GM19351 (cell line): ENCODE data around the gene GLT6D1.

Experiments
- ATAC-seq: cut with Tn5 transposase; IDR thresholded peaks from one replicate; pipeline ENCODE4 v1.9.1; 2021; ENCODE audit warnings: mild to moderate bottlenecking, moderate library complexity; ENCODE audit not compliant: unreplicated experiment

The GLT6D1 gene

DNA sequence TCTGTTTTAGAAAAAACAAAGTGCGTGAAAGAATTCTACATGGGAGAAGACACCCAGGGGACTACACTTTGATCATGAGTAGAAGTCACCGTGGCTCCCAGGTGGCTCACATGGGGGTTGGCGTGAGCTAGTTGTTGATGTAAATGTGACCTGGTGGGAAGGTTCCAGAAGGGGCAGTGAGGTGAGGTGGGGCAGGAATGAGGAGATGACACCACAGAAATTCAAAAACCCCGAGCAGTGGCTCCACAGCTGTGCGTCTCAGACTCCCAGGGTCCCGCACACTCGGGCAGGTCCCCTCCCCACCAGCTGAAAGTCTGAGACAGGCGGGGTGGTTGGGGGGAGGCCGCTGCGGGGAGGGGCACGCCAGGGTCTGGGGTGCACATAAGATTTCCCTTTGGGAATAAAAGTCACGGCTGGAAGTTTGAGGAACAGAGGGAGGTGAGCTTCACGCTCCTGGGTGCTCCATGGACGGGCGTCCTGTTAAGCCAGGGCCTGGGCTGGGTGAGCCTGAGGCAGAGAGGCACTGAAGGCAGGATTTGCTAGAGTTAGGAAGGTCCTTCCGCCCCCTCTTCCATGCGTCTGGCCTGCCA lies 29.9 kb downstream of the GLT6D1 start:
- ATAC-seq = no peak

DNA sequence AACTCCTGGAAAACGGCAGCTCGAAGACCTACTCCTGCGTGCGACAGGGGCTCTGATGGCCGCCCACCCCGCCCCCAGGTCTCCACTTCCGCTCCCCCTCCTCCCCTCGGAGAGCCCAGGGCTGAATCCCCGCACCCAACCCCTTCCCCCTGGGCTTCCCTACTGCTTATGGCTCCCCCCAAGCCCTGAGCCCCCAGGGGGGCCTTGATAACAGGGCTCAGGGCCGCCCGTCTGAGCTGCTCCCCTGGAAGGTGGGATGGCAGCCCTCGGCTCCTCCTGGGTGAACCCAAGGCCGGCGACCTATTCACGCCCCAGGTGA lies 30.4 kb downstream of the GLT6D1 start:
- ATAC-seq = no peak

DNA sequence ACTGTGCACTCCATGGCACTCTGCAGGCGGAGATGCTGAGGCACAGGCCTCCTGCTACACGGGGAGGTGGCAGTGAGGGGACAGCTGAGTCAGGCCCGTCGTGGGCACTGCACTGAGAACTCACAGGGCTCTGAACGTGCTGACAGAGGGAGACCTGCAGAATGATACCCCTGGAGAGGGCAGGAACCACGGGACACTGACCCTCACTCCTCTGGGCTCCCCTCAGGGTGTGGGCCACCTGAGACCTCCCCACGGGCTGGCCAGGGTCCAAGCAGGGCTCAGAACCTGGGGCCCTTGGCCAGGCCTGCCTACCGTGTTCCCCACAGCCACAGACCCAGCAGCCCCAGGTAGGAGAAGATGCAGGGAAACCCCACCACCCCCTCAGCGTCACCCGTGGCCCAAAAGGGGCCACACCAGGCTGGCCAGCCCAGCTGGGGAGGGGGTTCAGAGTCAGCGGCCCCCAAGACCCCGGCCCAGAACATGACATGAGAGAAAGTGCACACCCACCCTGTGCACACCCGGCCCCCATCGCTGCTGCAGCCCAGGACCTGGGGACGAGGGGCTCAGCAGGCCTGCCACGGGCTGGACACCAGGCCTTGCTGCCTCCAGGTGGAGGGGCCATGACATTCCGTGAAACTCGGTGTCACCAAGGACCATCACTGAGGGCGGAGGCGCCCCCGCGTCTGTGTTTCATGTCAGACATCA lies 30.9 kb downstream of the GLT6D1 start:
- ATAC-seq = no peak

DNA sequence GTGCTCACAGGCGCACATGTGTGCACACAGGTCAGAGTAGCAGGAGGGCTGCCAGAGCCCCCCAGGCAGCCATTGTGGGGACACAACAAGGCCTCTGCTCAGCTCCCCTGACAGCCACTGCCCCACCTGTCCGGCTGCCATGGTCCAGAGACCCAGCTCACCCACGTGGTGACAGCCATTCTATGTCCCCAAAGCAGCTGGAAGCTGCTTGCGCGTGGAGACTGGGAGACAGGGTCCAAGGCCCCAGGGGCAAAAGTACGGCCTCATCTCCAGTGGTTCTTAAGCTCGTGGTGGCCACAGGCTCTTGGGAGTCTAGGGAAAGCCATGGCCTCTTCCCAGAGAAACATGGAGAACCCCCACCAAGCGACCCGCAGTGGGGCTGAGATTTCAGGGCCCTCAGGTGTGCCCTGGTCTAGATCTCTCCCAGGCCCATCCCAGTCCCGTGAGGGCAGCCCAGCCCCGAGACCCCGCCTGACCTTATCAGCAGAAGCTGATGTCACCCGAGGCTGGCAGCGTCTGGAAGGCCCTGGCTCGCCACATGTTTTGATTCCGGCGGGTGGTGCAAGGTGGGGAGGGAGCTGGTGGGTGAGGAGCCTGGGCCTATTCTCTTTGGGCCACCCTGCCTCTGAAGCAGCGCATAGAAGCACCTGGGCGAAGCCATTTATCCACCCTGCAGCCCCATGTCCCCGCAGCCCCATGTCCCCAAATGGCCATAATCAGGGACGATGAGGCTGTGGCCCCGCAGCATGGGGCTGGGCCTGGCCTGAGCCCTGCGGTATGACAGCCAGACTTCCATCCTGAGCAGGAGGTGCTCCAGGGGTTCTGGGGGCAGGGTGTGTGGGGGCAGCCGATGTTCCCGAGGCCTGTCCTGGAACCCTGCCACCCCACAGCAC lies 31.7 kb downstream of the GLT6D1 start:
- no peak for ATAC-seq

DNA sequence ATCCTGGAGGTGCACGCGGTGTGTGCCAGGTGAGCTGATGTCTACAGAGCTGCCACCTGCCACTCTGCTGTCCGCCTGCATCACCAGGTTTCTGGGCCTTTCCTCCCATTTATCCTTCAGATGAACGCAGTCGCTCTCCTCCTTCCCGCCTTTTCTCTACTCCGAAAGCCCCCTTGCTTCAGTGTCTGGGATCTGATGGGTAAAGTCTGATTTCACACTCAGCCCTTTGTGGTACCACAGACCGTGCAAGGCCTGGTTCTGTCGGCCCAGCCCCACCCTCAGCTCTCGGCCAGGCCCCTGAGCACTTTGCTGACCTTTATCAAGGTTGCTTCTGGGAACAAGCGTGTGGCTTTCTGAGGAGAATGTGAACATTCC lies 32.5 kb downstream of the GLT6D1 start:
- ATAC-seq = no peak

DNA sequence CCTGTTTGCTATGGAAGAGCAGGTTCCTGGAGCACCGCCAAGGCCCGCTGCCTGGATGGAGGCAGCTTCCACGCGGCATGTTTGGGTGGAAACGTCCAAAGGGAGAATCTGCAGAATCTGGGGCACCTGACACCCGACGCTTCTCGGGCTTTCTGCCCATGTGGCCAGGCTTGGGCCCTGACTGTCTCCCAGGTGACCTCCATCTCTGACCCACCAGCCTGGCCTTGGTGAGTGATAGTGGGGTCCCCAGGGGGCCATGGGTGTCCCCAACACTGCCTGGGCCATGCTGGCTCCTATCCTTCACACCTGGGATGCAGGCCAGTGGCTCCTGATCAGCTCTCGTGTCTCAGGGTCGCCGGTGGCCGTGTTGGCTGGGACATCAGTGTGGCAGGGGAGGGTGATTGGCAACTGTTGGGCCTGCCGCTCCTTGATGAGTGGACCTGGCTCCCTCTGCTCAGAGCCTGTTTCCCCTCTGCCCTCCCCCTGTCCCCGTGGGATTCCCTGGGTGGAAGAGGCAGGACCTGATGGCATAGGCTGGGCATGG lies 34.0 kb downstream of the GLT6D1 start:
- ATAC-seq = no peak

DNA sequence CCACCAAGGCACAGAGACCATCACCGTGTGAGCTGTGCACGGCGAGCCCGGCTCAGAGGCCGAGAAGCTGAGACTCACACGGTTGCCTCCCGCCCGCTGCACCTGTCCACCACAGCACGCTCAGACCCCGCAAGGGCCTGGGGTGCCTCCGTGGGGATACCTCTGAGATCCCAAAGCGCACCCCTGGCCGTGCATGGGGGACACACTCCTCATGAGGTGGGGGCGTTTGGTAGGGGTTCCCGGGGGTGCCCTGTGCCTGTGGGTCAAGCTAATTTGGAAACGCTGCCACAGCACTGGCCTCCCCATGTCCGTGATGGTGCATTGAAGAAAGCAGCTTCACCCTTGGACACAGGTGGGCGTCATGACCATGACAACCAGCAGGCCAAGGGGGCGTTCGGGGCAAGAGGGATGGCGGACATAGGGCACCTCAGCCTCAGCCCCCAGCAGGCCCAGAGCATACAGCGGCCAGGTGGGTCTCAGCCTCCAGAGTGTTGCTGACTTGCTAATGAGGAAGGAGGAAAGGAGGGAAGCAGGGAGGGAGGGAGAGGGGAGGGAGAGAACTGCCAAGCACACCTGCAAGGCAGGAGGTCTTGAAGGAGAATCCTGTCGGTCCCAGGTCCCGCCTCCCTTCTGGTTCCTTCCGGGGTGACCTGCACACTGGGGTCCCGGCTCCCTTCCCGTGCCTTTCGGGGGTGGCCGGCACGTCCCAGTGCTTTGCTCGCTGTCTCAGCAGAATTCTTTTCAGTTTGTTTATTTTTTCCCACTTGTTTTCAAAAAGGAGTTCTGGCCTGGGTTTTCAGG lies 34.7 kb downstream of the GLT6D1 start:
- no peak for ATAC-seq

DNA sequence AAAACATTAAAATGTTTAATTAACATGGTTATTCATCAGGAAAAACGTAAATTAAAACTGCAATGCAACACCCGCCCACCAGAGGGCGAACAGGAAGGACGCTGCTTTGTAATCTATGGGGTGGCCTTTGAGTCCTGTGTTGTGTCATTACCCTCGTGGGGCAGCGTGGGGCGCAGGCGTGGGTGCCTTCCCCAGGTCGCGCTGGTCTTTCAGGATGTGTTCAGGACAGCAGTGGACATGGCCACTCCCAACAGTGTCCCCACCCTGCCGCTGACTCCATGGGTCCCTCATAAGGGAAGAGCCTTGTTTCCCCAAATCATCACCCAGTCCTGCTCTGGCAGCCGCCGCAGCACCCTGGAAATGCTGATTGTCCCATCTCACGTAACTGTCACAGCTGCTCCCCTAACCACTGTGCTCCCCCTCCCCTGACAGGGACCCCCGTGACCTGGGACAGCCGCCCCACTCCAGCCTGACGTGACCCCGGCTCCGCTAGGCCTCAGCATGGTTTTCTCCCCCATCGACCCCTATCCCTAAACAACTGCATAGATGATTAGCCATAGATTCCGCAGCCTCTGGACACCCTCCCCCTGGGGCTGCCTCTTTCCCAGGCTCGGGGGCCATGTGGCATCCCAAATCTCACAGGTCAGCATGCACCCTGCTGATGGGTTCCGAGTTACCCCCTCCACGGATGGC lies 36.4 kb downstream of the GLT6D1 start:
- ATAC-seq = no peak

DNA sequence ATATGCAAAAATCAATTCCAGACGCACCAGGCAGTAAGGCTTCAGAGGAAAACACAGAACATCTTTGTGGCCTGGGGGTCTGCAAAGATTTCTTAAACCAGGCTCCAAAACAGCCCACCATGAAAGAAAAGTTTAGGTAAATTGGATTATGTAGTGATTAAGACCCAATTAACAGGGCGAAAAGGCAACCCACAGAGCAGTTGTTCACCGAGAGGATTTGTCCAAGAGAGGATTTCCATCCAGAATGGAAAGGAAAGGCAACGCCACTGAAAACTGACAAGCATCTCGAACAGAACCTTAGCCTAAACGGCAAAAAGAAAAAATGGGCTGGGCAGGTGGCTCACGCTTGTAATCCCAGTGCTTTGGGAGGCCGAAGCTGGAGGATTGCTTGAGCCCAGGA lies 37.4 kb downstream of the GLT6D1 start:
- no peak for ATAC-seq

DNA sequence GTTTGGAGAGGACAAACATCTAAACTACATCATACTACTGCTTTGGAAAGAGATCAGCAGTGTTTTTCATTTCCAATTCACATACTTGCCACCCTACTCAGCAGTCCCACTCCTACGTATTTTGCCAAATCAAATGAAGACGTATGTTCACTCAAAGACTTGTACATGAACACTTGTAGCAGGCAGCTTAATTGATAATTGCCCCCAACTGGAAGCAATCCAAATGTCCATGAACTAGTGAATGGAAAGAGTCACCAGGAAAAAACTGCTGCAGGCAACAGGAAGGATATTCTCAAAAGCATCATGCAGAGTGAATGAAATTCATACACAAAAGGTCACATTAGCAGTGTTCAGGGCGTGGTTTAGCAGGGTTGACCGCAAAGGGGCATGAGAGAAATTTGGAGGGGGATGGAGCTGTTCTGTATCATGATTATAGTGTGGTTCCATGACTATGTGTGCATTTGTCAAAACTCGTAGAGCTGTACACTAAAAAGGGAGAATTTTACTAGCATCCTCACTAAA lies 39.0 kb downstream of the GLT6D1 start:
- no peak for ATAC-seq

DNA sequence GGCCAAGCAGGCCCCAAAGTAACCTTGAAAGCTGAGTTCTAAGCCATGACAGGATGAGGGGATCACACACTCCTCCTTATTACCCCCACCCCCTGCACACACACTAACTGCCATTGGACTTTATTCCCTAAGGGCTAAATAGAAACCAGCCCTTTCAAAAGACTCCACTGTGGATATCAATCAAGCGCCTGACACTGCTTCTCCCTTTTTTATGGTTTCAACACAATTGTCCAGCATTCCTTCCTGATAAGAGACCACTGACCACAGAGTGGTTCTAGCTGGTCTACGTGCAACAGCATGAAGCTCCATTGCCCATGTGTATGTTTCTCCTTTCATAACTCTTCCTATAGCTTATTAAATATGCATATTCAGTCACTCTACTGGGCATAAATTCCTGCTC lies 43.1 kb downstream of the GLT6D1 start:
- ATAC-seq = no peak

DNA sequence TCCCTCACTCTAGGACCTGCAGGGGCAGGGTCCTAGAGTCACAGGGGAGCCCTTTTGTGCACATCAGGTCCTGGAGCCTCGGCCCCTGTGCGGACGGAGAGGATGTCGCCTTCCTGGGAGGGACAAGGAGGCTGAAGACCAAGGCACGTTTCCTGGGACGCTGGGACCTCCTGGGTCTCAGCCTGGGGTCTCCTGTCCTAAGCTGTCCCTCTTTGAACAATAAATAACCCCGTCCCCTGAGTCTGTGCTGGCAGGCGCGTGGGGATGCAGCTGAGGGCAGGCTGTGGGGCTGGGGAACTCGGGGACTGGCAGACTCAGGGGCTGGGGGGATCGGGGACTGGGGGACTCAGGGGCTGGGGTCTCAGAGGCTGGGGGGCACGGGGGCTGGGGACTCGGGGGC lies 46.7 kb downstream of the GLT6D1 start:
- ATAC-seq = no peak

DNA sequence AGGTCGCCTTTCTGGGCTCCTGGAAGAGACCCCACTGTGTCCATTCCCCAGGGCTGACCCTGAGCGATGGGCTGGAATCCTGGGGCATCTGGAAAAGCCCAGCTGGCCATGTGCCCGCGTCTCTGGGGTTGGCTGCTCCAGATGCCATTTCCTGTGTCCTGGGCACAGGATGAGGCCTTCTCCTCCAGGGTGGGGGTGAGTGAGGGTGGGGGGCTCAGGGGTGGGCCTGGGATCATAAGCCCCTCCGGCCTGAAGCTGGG lies 47.1 kb downstream of the GLT6D1 start:
- ATAC-seq = no peak

DNA sequence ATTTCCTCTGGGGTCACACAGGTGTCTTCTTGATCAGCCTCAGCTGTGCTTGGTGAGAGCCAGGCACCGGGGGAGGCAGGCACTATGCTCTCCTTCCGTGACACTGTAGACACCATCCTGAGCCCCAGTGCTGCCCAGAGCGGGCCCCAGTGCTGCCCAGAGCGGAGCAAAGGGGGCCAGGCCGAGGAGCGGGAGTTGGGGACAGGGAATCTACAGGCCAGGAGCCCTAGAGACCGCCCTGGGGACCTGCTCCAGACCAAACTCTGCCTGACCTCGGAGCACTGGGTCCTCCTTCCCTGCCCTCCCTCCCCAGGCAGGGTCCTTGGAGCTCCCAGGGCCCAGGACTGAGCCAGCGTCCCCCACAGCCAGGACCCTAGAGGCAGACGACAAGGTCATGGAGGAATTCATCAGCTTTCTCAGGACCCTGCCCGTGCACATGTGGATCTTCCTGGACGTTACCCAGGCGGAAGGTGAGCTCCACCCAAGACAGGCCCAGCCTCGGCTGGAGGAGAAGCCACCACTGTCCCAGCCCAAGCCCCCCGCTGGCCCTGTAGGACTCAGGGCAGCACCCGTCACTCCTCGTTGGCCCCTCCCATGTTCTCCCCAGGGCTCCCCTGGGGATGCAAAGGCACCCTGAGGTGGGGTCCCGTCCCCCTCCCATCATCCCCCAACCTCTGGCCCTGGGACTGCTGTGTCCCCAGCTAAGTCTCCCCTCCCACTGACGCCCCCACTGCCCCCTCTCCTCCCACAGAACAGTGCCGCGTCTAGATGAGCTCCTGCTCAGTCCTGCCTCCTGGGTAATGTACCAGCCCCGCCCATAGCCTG lies 47.6 kb downstream of the GLT6D1 start:
- ATAC-seq = no peak

DNA sequence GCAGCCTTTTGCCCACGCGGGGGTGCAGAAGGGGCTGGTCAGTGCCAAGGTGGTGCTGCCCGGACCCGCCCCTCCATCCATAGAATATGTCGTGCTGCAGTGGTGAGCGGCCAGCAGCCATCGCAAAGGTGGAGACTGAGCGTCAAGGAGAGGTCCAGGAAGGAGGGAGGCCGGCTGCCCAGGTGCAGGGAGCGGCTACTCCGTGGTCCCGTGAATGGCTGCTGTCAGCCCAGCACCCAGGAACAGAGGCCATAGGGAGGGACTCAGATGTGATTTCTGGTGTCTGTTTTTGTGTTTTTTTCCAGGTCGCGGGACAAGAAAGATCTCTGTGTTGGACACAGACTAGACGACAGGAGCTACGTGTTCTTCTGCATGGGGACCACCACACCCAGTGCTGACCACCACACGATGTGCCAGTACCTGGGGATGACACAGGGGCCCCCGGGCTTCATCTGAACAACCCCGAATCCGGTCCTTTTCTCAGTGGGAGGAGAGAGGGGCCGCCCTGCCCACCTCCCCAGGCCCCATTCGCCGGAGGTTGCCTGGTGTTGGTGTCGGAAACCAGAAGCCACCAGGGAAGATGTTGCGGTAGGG lies 48.8 kb downstream of the GLT6D1 start:
- no peak for ATAC-seq

DNA sequence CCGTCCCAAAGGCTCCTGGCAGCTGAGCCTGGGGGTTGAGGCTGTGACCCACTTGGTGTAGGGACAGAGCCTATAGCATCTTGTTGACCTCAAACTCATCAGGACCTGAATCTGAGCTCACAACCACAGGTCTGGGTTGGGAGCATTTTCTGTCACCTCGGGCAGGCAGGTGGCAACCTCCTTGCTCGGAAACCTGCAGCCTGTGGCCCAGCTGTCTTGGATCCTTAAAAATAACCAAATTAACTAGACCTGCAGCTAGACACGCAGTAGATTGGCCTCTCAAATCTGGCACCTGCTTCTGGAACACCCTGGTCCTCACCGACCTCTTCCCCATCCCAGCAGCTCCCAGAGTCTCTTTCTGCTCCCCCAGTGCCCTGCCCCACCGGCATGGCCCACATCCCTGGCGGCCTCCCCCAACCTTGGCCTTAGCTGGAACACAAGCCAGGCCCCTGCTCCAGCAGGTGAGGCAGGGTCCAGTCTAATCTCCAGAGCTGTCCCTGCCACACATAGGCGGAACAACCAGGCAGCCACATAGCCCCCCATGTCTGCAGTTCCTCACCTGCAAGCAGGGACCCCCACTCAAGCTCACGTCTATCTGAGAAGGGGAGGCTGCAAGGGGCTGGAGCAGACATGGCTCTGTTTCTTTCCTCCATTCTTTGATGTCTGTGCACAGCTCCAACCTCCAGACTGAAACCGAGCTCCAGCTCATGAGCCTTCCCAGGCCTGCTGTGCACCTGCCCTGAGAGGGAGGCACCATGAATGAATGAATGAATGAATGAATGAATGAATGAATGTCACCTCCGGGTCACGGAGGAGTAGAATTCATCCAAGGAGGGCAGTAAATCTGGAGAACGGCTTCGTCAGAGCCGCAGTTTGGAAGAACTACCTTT lies 49.5 kb downstream of the GLT6D1 start:
- ATAC-seq = no peak

DNA sequence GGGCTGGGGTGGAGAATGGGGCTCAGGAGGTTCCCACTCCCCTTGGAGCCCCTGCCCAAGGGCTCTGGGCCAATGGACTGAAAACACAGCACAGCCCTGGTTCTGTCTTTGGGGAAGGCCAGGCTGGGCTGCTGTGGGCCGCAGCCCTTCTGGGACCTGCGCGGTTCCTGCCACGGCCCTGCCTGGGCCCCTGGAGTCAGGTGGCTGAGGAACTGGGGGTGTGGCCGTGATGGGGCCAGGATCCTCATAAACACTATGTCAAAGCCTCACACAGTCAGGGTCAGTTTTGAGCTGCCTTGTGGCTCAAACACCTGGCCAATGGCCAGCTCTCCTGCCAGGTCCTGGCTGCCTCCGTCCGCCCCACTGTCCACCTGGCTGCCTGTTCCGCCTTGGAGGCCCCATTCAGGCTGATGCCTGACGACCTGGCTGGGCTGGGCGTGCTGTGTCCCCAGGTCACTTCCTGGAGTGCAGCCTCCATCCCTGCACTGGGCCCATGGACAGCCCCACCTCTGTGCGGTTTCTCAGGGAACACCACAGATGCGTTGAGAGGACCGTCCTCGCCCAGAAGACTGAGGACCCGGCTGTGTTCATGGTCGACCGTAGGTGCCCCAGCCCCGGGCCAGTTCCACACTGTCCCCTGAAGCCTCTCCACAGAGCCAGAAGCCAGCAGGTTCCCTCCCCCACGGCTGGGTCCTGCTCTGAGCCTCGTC lies 50.3 kb downstream of the GLT6D1 start:
- ATAC-seq = no peak

DNA sequence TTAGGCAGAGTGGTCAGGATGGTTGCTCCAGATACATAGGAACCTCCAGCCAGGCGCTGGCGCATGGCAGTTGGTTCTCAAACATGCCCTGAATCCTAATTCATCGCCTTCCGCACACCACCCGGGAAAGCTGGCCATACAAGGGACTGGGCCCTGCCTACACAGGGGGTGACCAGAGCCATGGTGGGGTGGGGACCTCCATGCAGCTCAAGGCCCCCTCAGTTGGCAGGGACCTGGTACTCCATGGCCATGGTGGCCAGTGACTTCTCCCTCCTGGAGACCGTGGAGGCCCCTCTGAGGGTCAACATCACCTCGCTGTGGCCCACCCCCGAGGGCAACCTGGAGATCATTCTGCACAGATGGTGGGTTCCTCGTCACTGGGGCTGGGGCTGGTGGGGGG lies 51.0 kb downstream of the GLT6D1 start:
- no peak for ATAC-seq
